SIG-M5 treated with dmso at 0.1 percent for 504 hours (cell line): ENCODE data around the gene SUB1.

Experiments
- DNase-seq: peaks from one replicate; lab custom pipeline; 2025; ENCODE audit not compliant: unreplicated experiment; lab: John Stamatoyannopoulos, UW

SUB1 gene

DNA sequence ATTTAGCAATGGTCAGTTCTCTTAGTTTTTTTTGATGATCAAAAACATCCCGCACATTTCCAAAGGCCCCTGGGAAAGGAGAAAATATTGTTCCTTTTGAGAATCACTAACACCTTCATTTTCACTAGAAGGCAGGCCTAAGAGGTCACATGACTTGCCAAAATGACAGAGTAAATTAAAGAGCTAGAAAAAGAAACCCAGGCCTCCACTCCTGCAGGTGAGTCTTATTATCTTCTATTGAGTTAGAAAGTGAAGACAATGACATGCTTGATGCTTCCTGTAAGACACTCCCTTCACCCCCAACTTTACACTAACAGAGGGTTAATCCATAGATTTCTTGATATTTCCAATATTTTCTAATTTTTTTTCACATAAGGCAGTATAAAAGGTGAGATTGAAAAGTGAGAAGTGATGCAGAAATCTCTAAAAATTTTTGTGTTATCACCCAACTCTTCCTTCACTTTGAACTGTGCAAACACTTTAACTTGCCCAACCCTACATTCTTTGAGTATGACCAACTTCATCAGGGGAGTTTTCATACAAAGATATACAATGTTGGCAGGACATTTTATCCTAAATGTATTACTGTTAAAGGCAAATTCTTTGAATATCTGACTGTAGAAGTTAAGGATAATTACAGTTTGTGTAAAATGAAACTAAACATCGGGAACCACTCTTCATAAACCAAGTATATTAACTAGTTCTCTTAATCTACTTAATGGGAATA, 57.1 kb downstream of the SUB1 start:
- no peak for DNase-seq

- DNase-seq = no peak
Observed at GRCh38 chr5:32645246-32645645, 59.9 kb downstream of the SUB1 start.

- DNase-seq = no peak
Observed at GRCh38 chr5:32646061-32646969, 61.0 kb downstream of the SUB1 start.

- no peak for DNase-seq
Observed at GRCh38 chr5:32651088-32651487, 65.7 kb downstream of the SUB1 start.

- DNase-seq = no peak
Observed at GRCh38 chr5:32651638-32652037, 66.3 kb downstream of the SUB1 start.
